ENCODE data around the gene MED27.

GRCh38 chr9:131833906-131834305, 245.8 kb downstream of the MED27 start:
- TF ChIP-seq CTCF (IDR thresholded peaks at IDR 0.05 in 2 of 3, conservative IDR thresholded peaks at IDR 0.05 in 1 of 3; ENCODE audit: control insufficient read depth in 2 of 3, extremely low read depth in 1 of 3, insufficient read depth in 1 of 3, low read depth in 3 of 3, low read length in 3 of 3) (no peak), REST (IDR thresholded peaks at IDR 0.05; ENCODE audit: low read depth, low read length) (no peak), ATF3 (IDR thresholded peaks at IDR 0.05; ENCODE audit: borderline replicate concordance, extremely low read depth, low read depth, low read length) (no peak), POLR2AphosphoS5 (IDR thresholded peaks at IDR 0.05; ENCODE audit: low read length) (no peak), ZNF622 (IDR thresholded peaks at IDR 0.05) (no peak), MTA2 (IDR thresholded peaks at IDR 0.05; ENCODE audit: low read depth) (no peak), MEF2B (IDR thresholded peaks at IDR 0.05; ENCODE audit: partially characterized antibody, poor library complexity, severe bottlenecking) (no peak), BMI1 (IDR thresholded peaks at IDR 0.05; ENCODE audit: borderline replicate concordance) (no peak), POLR2A (IDR thresholded peaks at IDR 0.05; ENCODE audit: low read depth, low read length) (no peak), EP300 (IDR thresholded peaks at IDR 0.05; ENCODE audit: borderline replicate concordance in 1 of 2, control insufficient read depth in 1 of 2, low read depth in 2 of 2, low read length in 2 of 2) (no peak), STAT3 (IDR thresholded peaks at IDR 0.05; ENCODE audit: low read depth, low read length) (no peak), BRCA1 (IDR thresholded peaks at IDR 0.05; ENCODE audit: low read depth, low read length) (no peak), PBX3 (IDR thresholded peaks at IDR 0.05; ENCODE audit: insufficient replicate concordance, low read depth, low read length) (no peak), ZNF217 (IDR thresholded peaks at IDR 0.05) (no peak)
